Stimulated activated CD8-positive, alpha-beta memory T cell treated with anti-CD3 and anti-CD28 coated beads, Interleukin-4, amount 100 ng/mL, for 48 hours (primary cell): ENCODE results near the gene SLC25A47.
"Not testable (repeated sequence)": the region's sequence is repeated elsewhere in the genome, so short reads cannot be mapped to it uniquely, and the experiment has no call there.

Experiments
- DNase-seq: peaks from one replicate; pipeline ENCODE4 v3.0.0-alpha.2; 2020

SLC25A47 gene, protein sequence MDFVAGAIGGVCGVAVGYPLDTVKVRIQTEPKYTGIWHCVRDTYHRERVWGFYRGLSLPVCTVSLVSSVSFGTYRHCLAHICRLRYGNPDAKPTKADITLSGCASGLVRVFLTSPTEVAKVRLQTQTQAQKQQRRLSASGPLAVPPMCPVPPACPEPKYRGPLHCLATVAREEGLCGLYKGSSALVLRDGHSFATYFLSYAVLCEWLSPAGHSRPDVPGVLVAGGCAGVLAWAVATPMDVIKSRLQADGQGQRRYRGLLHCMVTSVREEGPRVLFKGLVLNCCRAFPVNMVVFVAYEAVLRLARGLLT

GRCh38 chr14:100323121-100323941 is at the start of gene SLC25A47:
TSS of gene SLC25A47 (plus strand) at chr14:100323339. CDS start at chr14:100323415, 76 bp downstream.
- DNase-seq: no peak

DNA sequence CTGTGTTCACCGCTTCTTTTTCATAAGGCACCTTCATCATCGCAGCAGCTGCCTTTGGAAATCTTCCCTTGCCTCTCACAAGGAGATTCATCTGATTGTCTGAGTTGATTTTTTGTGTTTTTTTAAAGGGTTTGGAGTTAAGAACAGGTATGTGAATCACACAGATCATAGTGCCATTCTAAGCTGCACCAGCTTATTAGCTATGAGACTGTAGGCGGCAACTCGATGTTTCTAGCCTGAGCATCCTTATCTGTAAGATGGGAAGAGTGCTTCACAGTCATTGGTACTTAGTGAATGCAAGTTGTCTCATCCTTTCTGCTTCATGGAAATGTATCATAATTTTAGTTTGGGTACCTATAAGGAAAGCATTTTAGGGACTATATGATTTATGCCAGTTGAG is 48.9 kb upstream of the SLC25A47 start:
- DNase-seq: no peak

GRCh38 chr14:100275214-100275613 is 47.9 kb upstream of the SLC25A47 start:
- DNase-seq: no peak

GRCh38 chr14:100278702-100279101 is 44.4 kb upstream of the SLC25A47 start:
- no peak for DNase-seq

GRCh38 chr14:100279133-100279532 is 44.0 kb upstream of the SLC25A47 start:
- DNase-seq: no peak

GRCh38 chr14:100279563-100279962 is 43.6 kb upstream of the SLC25A47 start:
- DNase-seq: no peak

DNA sequence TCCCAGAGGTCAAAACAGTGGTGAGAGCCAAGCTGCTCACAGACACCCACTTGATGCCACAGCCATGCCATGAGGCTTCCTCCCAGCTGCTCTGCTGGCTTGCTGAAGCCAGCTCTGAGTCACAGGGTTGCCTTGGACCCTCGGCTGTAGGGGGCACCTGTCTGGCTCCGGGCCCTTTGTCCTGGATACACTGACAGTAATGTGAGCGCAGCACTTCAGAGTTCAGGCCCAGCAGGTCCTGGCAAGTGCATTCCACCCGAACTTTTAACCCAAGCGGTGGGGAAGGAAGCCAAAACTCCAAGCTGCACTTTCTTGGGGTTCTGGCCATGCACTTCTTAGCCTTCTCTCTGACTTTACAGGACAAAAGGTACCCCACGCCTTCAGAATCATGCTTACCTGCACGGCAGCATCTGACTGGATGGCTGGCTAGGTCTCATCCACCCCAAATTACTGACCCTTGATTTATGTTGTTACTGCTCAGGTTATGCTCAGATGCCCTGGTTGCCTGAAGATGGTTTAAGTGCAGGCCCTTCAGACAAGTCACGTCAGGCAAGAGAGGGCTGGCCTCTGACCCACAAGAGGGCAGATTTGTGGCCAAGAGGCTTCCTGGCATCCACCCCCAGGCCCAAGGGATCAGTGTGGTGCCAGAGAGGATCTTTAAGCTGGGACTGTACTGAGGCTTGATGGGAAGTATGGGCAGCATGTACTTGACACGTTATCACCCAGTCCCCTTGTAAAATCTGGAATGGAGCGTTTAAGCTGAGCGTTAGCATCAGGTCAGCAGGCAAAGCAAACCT is 41.7 kb upstream of the SLC25A47 start:
- no peak for DNase-seq

DNA sequence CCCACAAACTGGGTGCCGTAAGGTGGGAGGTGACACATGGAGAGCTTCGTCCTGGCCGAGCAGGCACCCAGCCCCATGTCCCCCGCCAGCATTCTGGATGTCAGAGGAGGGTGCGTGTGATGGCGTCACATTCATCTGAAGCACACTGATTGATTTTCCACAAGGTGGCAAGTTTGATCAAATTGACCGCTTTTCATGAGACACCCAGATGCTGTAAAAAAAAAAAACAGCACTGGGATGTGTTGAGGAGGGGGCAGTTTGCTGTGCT is 41.1 kb upstream of the SLC25A47 start:
- DNase-seq: no peak

DNA sequence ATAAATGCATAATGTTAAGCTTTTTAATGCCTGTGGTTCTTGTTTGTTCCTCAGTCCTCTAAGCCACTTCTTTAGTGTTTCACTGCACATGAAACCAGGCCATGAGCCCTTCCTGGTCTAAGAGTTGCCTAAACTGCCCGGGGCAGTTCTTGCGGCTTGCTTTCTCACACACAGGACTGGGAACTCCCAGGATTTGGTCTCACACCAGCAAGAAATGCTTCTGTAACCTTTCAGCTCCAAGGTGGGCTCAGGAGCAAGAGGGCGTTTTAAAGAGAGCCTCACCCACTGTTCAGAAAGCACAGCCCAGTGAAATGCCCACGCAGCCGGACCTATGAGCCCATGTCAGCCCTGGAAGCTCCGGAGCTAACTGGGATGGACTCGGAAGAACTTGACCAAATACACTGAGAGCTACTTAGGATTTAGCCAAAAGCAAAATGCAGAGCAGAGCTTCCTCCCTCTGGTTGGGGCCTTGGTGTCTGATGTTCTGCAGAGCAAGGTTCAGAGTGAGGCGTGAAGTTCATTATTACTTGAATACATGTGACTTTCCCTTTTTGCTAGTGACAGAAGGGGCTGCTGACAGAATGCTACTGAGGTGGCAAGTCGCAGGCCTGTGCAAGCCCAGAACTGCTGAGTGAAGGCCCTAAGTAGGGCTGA is 40.2 kb upstream of the SLC25A47 start:
- DNase-seq: no peak

DNA sequence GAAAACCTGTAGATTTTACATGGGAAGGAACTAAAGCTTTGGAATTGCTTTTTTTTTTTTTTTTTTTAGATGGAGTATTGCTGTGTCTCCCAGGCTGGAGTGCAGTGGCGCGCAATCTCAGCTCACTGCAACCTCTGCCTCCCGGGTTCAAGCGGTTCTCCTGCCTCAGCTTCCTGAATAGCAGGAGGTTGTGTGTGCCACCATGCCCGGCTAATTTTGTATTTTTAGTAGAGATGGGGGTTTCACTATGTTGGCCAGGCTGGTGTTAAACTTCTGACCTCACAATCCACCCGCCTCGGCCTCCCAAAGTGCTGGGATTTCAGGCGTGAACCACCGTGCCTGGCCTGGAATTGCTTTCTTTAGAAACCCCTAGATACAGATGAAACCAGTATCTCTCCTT is 39.7 kb upstream of the SLC25A47 start:
- DNase-seq: not testable (repeated sequence)

- DNase-seq: no peak
Measured at GRCh38 chr14:100283984-100284881, 38.9 kb upstream of the SLC25A47 start.

- peak; percentile 86 for DNase-seq
Measured at GRCh38 chr14:100285021-100285912, 37.9 kb upstream of the SLC25A47 start.

- no peak for DNase-seq
Measured at GRCh38 chr14:100285913-100286400, 37.2 kb upstream of the SLC25A47 start.

DNA sequence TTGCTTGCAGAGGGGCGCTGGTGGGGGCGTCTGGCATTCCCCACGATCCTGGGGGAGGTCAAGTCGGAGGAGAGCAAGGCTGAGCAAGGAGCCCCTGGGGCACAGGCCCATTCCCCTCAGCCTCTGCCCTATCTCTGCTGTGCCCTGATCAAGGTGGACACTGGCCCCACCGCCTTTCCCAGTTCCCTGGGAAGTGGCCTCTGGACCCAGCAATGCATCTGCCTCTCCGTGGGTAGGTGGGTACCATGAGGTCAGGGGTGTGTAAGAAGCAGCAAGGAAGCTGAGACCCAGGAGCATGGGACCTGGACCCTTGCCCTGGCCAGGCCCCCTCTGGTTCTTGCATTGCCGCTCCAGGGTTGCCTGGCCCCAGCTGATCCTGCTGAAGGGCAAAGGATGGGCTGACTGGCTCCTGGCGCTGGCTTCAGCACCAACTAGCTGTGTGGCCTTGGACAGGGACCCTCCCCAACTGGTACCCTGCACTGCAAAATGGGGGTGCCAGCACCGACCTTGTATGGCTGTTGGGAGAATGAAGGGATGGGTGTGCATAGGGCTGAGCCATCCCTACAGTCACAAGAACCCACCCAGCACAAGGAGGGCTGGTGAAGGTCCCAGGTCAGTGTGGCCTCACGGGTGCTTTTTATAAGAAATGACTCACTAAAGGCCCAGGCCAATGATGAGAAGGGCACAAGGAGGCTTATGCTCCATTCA is 36.5 kb upstream of the SLC25A47 start:
- DNase-seq: no peak

DNA sequence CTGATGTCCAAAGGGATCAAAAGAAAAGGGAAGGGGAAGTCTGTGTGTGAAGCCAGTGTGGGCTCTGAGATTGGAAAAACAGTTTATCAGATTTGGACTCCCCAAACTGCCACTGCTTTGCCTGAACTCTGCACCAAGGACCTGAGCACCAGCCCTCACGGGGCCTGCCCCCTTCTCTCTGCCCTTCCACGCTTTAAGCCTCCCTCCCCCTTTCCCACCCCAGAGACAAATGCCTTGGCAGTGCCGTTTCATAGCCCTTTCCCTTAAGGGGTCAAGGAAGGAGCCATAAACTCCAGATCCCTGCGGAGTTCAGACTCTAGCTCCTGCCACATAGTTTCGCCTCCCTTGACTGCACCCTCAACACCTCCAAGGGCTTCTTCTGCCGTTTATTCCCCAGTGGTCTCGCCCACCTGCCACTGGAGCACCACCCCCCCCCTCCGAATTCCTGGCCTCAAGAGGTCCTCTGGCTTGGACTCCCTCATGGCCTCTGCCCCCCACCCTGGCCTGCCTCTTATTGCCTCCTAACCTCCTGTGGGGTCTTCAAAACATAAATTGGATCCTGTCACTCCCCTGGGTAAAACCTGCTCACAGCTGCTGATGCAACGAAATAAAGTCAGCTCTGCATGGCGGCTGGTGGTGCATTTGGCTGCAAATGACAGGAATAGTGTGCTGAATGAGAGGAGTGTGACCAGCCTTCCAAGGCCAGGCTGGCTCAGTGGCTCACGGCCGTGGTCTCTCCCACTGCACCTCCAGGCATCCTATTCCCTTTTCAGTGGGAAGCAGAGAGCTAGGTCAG is 35.7 kb upstream of the SLC25A47 start:
- DNase-seq: no peak

DNA sequence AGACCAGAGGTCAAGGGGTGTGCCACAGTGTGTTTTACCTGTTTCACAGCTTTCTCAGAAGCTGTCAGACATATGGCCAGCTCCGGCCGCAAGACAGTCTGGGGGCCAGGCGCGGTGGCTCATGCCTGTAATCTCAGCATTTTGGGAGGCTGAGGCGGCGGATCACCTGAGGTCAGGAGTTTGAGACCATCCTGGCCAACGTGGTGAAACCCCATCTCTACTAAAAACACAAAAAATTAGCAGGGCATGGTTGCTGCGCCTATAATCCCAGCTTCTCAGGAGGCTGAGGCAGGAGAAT is 35.2 kb upstream of the SLC25A47 start:
- not testable (repeated sequence) for DNase-seq

DNA sequence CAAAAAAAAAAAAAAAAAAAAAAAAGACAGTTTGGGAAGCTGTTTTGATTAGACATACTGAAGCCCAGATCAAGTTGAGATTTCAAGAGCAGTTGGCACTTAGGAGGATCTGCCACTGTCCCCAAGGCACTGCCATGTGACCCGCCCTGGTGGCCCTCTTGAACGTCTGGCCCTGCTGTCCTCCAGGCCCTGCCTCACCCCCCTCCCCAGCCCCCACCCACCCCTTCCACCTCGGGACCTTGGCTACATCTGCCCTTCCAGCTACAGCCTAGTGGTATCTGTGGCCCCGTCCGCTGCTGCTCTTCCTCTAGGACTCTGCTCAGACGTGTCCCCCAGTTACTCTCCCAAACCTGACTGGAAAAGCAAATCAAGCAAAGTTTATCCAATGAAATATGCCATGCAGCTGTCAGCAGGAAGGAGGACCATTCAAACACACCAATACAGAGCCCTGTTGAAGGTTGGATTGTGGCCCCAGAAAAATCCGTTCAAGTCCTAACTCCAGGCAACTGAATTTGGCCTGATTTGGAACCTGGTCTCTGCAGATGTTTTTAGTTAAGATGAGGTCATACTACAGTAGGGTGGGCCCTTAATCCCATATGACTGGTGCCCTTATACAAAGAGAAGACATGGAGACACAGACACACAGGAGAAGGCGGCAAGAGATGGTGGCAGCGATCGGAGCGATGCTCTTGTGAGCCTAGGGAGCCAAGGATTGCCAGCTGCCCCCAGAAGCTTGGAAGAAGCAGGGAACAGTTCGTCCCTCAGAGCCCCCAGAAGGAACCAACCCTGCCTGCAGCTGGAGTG is 34.6 kb upstream of the SLC25A47 start:
- no peak for DNase-seq

- DNase-seq: no peak
Measured at GRCh38 chr14:100289916-100290606, 33.1 kb upstream of the SLC25A47 start.
